GM18499 (cell line): ENCODE measurements around the gene ZDBF2.
"Not testable (repeated sequence)": the region's sequence is repeated elsewhere in the genome, so short reads cannot be mapped to it uniquely, and the experiment has no call there.

Source experiments
- ATAC-seq: cut with Tn5 transposase; IDR thresholded peaks from one replicate; pipeline ENCODE4 v1.9.1; 2021; ENCODE audit warnings: moderate number of reproducible peaks; ENCODE audit not compliant: insufficient read depth, unreplicated experiment

Gene ZDBF2

DNA sequence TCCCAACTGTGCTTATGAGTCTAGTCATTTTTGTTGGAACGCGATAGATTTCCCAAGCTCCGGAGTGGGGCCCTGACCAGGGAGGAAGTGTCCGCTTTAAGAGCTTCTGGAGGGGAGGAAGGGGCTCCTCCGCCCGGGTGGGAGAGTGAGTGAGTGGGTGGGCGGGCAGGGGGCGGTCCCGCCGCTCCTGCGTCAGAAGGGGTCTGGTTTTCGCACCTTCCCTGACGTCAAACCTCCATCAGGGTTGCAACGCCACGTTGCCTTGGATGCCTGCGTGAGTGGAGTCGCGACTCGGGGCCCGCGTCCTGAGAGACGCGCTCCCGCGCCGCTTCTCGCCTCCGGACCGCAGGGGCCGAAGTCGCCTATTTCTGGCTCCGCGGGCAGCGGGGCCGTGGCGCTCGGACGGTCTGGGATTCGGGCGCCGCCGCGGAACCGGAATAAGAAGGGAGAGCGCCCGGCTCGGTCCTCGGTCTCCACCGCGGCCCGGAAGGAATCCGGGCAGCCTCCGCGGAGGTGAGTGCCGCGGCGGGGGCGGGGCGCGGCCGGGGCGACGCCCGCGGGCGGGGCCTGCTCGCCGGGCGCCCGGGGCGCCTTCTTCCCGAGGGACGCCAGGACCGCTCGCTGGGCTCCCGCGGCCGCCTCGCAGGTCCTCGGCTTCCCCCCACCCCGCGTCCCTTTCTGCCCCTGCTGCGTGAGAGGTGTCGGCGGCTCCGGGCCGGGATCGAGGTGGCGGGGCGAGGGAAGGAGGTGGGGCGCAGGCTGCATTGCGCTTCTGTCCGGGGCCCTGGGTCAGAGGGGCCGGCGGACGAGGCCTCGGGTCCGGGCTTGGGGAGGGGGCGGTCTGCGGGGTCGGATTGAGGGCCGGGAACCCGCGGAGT is at the start of gene ZDBF2:
Gene ZDBF2, plus strand, starts transcription at position 230 of the 878 bp plus-strand sequence. CDS start 7,187 bp downstream, outside the sequence.
- ATAC-seq: no peak

GRCh38 chr2:206225435-206226232 is 48.8 kb upstream of the ZDBF2 start:
- peak; percentile 92 for ATAC-seq

DNA sequence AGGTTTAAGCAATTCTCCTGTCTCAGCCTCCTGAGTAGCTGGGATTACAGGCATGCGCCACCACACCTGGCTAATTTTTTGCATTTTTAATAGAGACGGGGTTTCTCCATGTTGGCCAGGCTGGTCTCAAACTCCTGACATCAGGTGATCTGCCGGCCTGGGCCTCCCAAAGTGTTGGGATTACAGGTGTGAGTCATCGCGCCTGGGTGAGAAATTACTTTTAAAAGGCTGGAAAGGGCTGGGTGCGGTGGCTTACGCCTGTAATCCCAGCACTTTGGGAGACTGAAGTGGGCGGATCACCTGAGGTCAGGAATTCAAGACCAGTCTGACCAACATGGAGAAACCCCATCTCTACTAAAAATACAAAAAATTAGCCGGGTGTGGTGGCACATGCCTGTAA is 45.8 kb upstream of the ZDBF2 start:
- ATAC-seq: not testable (repeated sequence)

DNA sequence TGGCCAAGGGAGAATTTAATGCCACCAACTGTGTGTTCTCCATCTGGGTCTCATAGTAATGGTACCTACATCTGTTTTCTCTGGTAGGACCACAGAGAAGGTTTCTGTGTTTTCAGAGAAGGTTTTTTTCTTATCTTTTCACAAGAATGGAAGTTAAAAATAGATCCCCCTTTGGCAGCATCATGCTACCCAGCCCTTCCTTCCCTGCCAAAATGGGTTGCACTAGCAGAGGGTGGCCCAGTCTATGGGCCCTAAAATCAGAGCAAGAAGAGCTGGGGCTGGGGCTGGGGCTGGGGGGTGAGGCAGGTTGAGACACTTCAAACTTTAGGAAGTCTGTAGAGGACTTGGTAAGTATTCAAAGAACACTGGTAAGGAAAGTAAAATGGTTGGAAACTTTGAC is 44.8 kb upstream of the ZDBF2 start:
- no peak for ATAC-seq

DNA sequence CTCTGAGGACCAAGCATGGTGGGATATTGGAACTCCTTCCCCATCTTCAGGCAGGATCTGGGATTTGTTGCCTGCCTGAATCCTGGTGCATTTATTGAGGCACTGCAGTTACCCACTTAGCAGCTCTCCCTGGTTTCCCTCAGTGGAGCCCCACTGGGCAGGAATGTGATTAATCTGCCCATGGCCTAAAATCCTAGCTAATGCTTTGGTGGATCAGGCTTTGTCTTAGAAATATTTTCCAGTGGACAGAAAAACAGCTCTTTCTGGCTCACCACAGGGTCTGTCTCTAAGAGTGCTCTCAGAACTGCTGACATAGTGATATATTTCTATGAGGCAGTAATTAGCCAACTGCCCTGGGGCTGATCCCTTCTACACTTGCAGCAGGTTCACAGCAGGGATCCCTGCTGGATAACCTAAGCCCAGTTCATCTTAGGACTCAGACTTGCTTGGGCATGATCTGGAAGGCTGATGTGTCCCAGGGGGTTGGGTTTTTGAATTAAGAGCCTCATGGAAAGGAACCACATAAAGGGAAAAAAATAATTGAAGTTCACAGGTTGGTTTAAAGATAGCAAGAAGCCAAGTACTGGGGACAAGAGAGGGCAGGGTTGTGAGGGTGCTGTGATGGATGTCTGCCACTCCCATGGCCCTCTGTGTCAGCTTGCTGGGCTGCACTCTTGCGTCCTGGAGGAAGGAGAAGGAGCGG is 44.3 kb upstream of the ZDBF2 start:
- no peak for ATAC-seq

DNA sequence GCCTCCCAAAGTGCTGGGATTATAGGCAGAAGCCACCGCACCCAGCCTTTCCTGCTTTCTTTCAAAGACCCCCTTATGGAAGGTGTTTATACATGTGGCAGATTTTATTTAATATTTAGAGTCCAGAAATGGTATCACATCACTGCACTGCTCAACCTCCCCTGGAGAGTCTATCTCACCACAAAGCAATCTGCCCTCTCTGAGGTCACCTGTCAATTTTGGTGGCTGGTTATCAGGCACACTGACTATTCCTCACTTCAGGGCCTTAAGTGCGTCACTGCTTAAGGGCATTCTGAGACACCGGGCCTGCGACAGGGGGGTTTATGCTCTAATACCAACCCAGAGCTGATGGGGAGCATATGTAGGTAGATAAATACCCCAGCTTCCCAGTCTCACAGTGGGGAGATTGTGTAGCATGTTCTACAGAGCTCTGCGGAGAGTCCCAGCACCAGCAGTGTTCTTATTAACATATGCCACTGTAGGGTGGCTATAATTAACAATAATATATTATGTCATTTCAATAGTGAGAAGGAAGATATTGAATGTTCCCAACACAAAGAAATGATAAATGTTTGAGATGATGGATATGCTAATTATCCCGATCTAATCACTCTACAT is 42.7 kb upstream of the ZDBF2 start:
- ATAC-seq: no peak

DNA sequence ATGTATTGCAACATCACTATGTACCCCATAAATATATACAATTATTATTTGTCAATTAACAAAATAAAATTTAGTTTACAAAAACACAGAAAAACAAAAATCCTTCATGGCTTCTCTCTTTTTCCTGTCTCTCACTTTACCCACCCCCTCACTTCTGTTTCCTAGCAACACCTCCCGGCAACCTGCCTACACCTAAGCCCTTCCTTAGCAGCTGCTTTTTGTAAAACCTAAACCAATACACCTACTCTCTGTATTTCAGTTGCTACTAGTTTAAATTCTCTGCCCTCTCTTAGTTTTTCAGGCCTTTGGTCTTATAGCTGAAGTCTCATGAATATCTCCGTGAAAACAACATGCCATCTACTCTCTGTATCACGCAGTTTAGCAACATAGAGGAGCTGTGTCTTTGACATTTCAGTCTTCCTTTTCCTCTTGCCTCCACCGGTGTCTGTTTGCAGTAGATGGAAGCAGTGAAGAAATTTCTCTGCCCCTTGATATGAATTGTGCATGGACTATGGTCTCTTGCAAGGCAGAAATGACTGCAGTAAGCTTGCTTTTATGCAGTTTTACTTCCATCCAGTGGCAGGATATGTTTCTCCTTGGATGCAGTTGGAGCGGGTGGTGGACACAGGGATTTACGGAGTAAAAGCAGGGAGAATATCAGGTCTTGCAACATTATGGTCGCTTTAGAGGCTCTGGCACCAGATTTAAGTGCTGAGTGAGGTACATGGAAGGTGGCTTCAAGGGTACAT is 42.0 kb upstream of the ZDBF2 start:
- ATAC-seq: no peak

GRCh38 chr2:206239157-206239556 is 35.3 kb upstream of the ZDBF2 start:
- ATAC-seq: no peak

- no peak for ATAC-seq
Measured at GRCh38 chr2:206240327-206240726, 34.1 kb upstream of the ZDBF2 start.

DNA sequence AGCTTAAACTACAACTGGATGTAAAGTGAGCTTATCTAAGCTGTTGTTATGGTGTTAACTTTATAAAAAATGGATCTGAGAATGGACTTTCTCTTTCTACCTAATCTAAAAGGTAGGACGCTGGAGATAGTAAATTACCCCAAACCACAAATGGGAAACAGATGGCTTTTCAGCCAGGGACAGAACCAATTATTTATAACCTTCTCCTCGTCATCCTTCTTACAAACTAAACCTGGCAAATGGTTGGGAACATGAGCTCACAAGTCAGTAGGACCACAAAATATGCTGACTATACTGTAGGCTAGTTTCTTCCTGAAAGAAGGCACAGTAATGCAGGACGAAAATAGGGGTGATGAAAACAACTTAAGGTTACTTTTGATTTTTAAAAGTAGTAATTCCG is 32.7 kb upstream of the ZDBF2 start:
- ATAC-seq: no peak

- no peak for ATAC-seq
Measured at GRCh38 chr2:206245265-206245672, 29.2 kb upstream of the ZDBF2 start.

- no peak for ATAC-seq
Measured at GRCh38 chr2:206250041-206250897, 24.2 kb upstream of the ZDBF2 start.

- no peak for ATAC-seq
Measured at GRCh38 chr2:206253125-206253776, 21.2 kb upstream of the ZDBF2 start.

GRCh38 chr2:206253777-206254166 is 20.7 kb upstream of the ZDBF2 start:
- no peak for ATAC-seq

DNA sequence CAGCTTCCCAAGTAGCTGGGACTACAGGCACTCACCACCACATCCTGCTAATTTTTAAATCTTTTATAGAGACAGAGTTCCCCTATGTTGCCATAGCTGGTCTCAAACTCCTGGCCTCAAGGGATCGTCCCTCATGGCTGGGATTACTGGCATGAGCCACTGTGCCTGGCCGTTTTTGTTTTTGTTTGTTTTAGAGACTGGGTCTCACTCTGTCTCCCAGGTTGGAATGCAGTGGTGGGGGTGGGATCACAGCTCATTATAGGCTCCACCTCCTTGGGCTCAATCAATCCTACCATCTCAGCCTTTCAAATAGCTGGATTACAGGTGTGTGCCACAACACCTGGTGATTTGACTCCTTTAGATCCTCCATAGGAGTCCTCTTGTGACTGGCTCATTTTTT is 19.5 kb upstream of the ZDBF2 start:
- no peak for ATAC-seq

- no peak for ATAC-seq
Measured at GRCh38 chr2:206256706-206257205, 17.7 kb upstream of the ZDBF2 start.

- no peak for ATAC-seq
Measured at GRCh38 chr2:206257350-206257749, 17.1 kb upstream of the ZDBF2 start.

DNA sequence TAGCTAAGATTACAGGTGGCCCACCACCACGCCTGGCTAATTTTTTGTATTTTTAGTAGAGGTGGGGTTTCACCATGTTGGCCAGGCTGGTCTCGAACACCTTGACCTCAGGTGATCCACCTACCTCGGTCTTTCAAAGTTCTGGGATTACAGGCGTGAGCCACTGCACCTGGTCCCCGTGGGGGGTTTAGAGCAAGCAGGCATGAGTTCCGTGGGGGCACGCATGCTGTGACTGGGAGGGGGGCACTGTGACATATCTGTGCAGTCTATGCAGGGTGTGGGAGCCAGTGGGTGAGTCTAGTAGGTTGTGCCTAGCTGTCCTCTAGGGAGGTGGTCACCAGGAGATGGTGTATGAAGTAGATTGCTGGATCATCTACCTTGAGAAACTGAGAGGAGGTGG is 16.6 kb upstream of the ZDBF2 start:
- no peak for ATAC-seq
